ENCODE results near the gene SLC7A5. TPM values are rescaled to one million over a fixed set of nuclear protein-coding genes. Genes with fewer than 3 reads are reported as not detected.
"Not testable (repeated sequence)": the region's sequence is repeated elsewhere in the genome, so short reads cannot be mapped to it uniquely, and the experiment has no call there.

The SLC7A5 gene
- polyA plus RNA-seq, 2 of the 4 experiments (the other 2 are of a cell fraction): 265 to 972 TPM

GRCh38 chr16:87870418-87871291 is 1.3 kb upstream of the SLC7A5 start:
- H3K9me3 ChIP-seq; FAIRE-seq; TF ChIP-seq FOSL2 (IDR thresholded peaks at IDR 0.05): not testable (repeated sequence)
- CTCF ChIA-PET: interaction anchor here (0.8 to 15.7 kb wide), 44 partner anchors 9 to 409 kb away, joined by 3 to 269 read pairs (median 6); partner anchors contain the start of gene KLHDC4
- Histone ChIP-seq H3K4me1 (peaks cover 27% of the 10 kb centered on the region), H3K4me3 (0 out of 3 replicates have a peak overlapping the region, but pooled peaks have one; percentile 7), H3K27ac (peak overlapping the region; percentile 97 to 99), H3K4me2 (peak overlapping the region; percentile 81)
- peak; percentile 52 to 72 for ATAC-seq
- DNase-seq (ENCODE audit: low read depth in 1 of 2, low spot score in 1 of 2): peak; percentile 67 to 97
- 2% methylated on average over 23 of the region's 24 CpGs for WGBS (ENCODE audit: missing lambda C conversion rate)
- POLR2A ChIA-PET: interaction anchor here (1.1 to 5.2 kb wide), 9 partner anchors 11 to 234 kb away, joined by 3 to 73 read pairs (median 6); partner anchors contain the start of gene BANP
- TF ChIP-seq HOXB13 (CRISPR knock-in tag; IDR thresholded peaks at IDR 0.05; ENCODE audit: low read depth) (peak; percentile 85), JUNB (IDR thresholded peaks at IDR 0.05) (peak; percentile 50; the same call in 1 of the 2 replicates), EP300 (IDR thresholded peaks at IDR 0.05) (peak; percentile 89 to 98; a peak in 4 of 5 replicates), PBX3 (IDR thresholded peaks at IDR 0.05) (peak; percentile 86), CEBPB (IDR thresholded peaks at IDR 0.05) (peak; percentile 8 to 78; a peak in 3 of 4 replicates), POLR2A (IDR thresholded peaks at IDR 0.05; ENCODE audit: low read length) (0 out of 2 replicates have a peak, but pooled peaks have one; percentile 20), HOXA7 (CRISPR knock-in tag; IDR thresholded peaks at IDR 0.05) (peak; percentile 13; the same call in 1 of the 2 replicates), ZNF302 (CRISPR knock-in tag; IDR thresholded peaks at IDR 0.05) (peak; percentile 71; the same call in 1 of the 2 replicates), HOXB5 (CRISPR knock-in tag; IDR thresholded peaks at IDR 0.05) (peak; percentile 47; the same call in 1 of the 2 replicates), FOSB (CRISPR knock-in tag; IDR thresholded peaks at IDR 0.05) (0 out of 2 replicates have a peak, but pooled peaks have one; percentile 7), FOSL2 (CRISPR knock-in tag; IDR thresholded peaks at IDR 0.05) (peak; percentile 84), RARB (CRISPR knock-in tag; IDR thresholded peaks at IDR 0.05) (peak; percentile 86), GATA3 (IDR thresholded peaks at IDR 0.05; ENCODE audit: borderline replicate concordance) (peak; percentile 97), EHF (CRISPR knock-in tag; IDR thresholded peaks at IDR 0.05) (0 out of 2 replicates have a peak, but pooled peaks have one; percentile 67), MAX (IDR thresholded peaks at IDR 0.05) (peak; percentile 89), JUN (IDR thresholded peaks at IDR 0.05) (peak; percentile 83 to 94)

GRCh38 chr16:87869879-87870417 is 641 bp upstream of the SLC7A5 start:
- ATAC-seq: peak in 1 of 2 experiments; percentile 19; a peak in 3 of 6 replicates
- Histone ChIP-seq H3K4me1 (peaks cover 27% of the 10 kb centered on the region), H3K4me2 (peak overlapping the region; percentile 81), H3K27ac (peak overlapping the region; percentile 97 to 99)
- ChIA-PET POLR2A (interaction anchor here (0.6 to 5.2 kb wide), 17 partner anchors 10 to 288 kb away, joined by 3 to 73 read pairs (median 6); partner anchors contain the start of genes BANP and KLHDC4), CTCF (interaction anchor here (0.7 to 15.7 kb wide), 12 partner anchors 17 to 574 kb away, joined by 3 to 269 read pairs (median 15); no protein-coding TSS in a partner anchor)
- DNase-seq (ENCODE audit: low read depth in 1 of 2, low spot score in 1 of 2); FAIRE-seq; H3K4me3 ChIP-seq; H3K9me3 ChIP-seq: not testable (repeated sequence)
- 18% methylated on average over 13 of the region's 18 CpGs for WGBS (ENCODE audit: missing lambda C conversion rate)
- TF ChIP-seq HOXB5 (CRISPR knock-in tag; IDR thresholded peaks at IDR 0.05) (0 out of 2 replicates have a peak, but pooled peaks have one; percentile 9), FOSB (CRISPR knock-in tag; IDR thresholded peaks at IDR 0.05) (peak; percentile 7; the same call in 1 of the 2 replicates)

- ChIA-PET POLR2A (interaction anchor here (0.6 to 5.2 kb wide), 10 partner anchors 9 to 103 kb away, joined by 3 to 73 read pairs (median 6); partner anchors contain the start of gene KLHDC4), CTCF (interaction anchor here (0.6 to 15.7 kb wide), 5 partner anchors 16 to 86 kb away, joined by 4 to 269 read pairs (median 26); no protein-coding TSS in a partner anchor)
- DNase-seq (ENCODE audit: low read depth in 1 of 2, low spot score in 1 of 2) (peak in 1 of 2 experiments; percentile 74), ATAC-seq (peak; percentile 3 to 9; a peak in 5 of 6 replicates)
- TF ChIP-seq JUN (IDR thresholded peaks at IDR 0.05) (peak in 1 of 2 experiments; percentile 24; a peak in 3 of 5 replicates), USF2 (IDR thresholded peaks at IDR 0.05) (peak; percentile 63), POLR2A (IDR thresholded peaks at IDR 0.05; ENCODE audit: low read length) (0 out of 2 replicates have a peak, but pooled peaks have one; percentile 12), FOSL2 (CRISPR knock-in tag; IDR thresholded peaks at IDR 0.05) (peak; percentile 9; the same call in 1 of the 2 replicates), MAX (IDR thresholded peaks at IDR 0.05) (peak; percentile 73)
- not testable (repeated sequence) for H3K9me3 ChIP-seq; FAIRE-seq; TF ChIP-seq FOSL2 (IDR thresholded peaks at IDR 0.05)
- H3K4me2 ChIP-seq: peak overlapping the region; percentile 79
- peak overlapping the region; percentile 97 to 99 for H3K27ac ChIP-seq
- H3K4me3 ChIP-seq: peak overlapping the region; percentile 77
- peaks cover 27% of the 10 kb centered on the region for H3K4me1 ChIP-seq
- WGBS (ENCODE audit: missing lambda C conversion rate): under 1% methylated on average over 37 of the region's 37 CpGs
Observed at GRCh38 chr16:87868254-87869029, 865 bp downstream of the SLC7A5 start.

All from A549 (cell line).